ENCODE data around the gene LHPP. TPM values are rescaled to one million over a fixed set of nuclear protein-coding genes. Genes with fewer than 3 reads are reported as not detected.

Gene LHPP
- total and polyA plus RNA-seq, 10 of the 15 experiments (the other 5 are each of a cell fraction or from before 2014, with no cell fraction given) = 0.79 to 9.8 (median 6.7) TPM

- H3K9ac ChIP-seq (ENCODE audit: control insufficient read depth, insufficient read depth, low read length) = no peak overlapping the region
Measured at GRCh38 chr10:124538706-124539105, 77.1 kb downstream of the LHPP start.

More at GRCh38 chr10:124538706-124539105, 77.1 kb downstream of the LHPP start:
- Histone ChIP-seq H3K4me2 (ENCODE audit: control insufficient read depth, insufficient read depth) (no peak overlapping the region), H4K20me1 (ENCODE audit: control insufficient read depth, insufficient read depth) (no peaks in the 10 kb centered on the region), H3K27me3 (replicated peaks in 1 of 2; ENCODE audit: control insufficient read depth in 2 of 2, insufficient read depth in 2 of 2, low read length in 1 of 2) (no peaks in the 10 kb centered on the region; a peak in 1 of 4 replicates), H3K9me3 (replicated peaks; ENCODE audit: control insufficient read depth, insufficient read depth, low read length) (no peaks in the 10 kb centered on the region), H3K4me1 (ENCODE audit: control insufficient read depth, insufficient read depth, low read length) (peaks cover 3% of the 10 kb centered on the region; the same call in 1 of the 2 replicates), H3K27ac (ENCODE audit: control insufficient read depth, insufficient read depth) (no peak overlapping the region), H2AFZ (ENCODE audit: control insufficient read depth, low read depth, low read length) (no peak overlapping the region), H3K36me3 (ENCODE audit: control insufficient read depth in 2 of 2, insufficient read depth in 2 of 2, low read length in 1 of 2) (no peaks in the 10 kb centered on the region), H3K79me2 (ENCODE audit: control insufficient read depth, insufficient read depth, low read length) (no peaks in the 10 kb centered on the region), H3K4me3 (no peak overlapping the region)
- ChIA-PET RAD21 (ENCODE audit: unreplicated experiment) (interaction anchor here (0.7 to 6.1 kb wide), 9 partner anchors 15 to 288 kb away, joined by 3 to 67 read pairs (median 7); no protein-coding TSS in a partner anchor), CTCF (interaction anchor here (1.0 to 15.4 kb wide), 10 partner anchors 8 to 322 kb away, joined by 3 to 149 read pairs (median 4); partner anchors contain the start of gene FAM53B), POLR2A (no interaction called here), SMC1A (ENCODE audit: uncharacterized antibody, unreplicated experiment) (interaction anchor here (0.9 to 8.8 kb wide), 7 partner anchors 150 to 292 kb away, joined by 3 to 67 read pairs (median 13); no protein-coding TSS in a partner anchor)
- 57% methylated on average over 6 of the region's 6 CpGs for WGBS (ENCODE audit: insufficient coverage, insufficient replicate concordance, low lambda C conversion rate, missing lambda C conversion rate)
- TF ChIP-seq RFX5 (IDR thresholded peaks at IDR 0.05; ENCODE audit: low read depth, low read length) = no peak
- TF ChIP-seq MEF2B (IDR thresholded peaks at IDR 0.05; ENCODE audit: partially characterized antibody, poor library complexity, severe bottlenecking) = no peak
- no peak for TF ChIP-seq SP1 (IDR thresholded peaks at IDR 0.05; ENCODE audit: low read depth, low read length)
- TF ChIP-seq E2F4 (IDR thresholded peaks at IDR 0.05; ENCODE audit: low read depth, low read length) = no peak
- TF ChIP-seq RAD51 (IDR thresholded peaks at IDR 0.05) = no peak
- TF ChIP-seq ESRRA (IDR thresholded peaks at IDR 0.05; ENCODE audit: low read length) = no peak
- TF ChIP-seq FOXM1 (IDR thresholded peaks at IDR 0.05; ENCODE audit: low read depth, low read length) = no peak
- TF ChIP-seq BCLAF1 (IDR thresholded peaks at IDR 0.05) = no peak
- TF ChIP-seq ZNF274 (IDR thresholded peaks at IDR 0.05; ENCODE audit: insufficient read depth, insufficient read length) = no peak
- TF ChIP-seq JUND (IDR thresholded peaks at IDR 0.05; ENCODE audit: low read depth, low read length) = no peak
- TF ChIP-seq CBFB (IDR thresholded peaks at IDR 0.05; ENCODE audit: low read depth) = no peak
- no peak for TF ChIP-seq NFXL1 (IDR thresholded peaks at IDR 0.05; ENCODE audit: borderline replicate concordance)
- no peak for TF ChIP-seq ZNF217 (IDR thresholded peaks at IDR 0.05)
- no peak for TF ChIP-seq RAD21 (IDR thresholded peaks at IDR 0.05; ENCODE audit: insufficient read depth, low read depth, low read length)
- TF ChIP-seq IKZF1 (conservative IDR thresholded peaks at IDR 0.05) = no peak
- no peak for TF ChIP-seq ZBTB4 (CRISPR knock-in tag; IDR thresholded peaks at IDR 0.05)
- no peak for TF ChIP-seq MYC (IDR thresholded peaks at IDR 0.05; ENCODE audit: insufficient read depth, insufficient read length, insufficient replicate concordance, low read length, severe bottlenecking)
- in situ Hi-C loops (cut with MboI) (loop anchor here (5.0 kb wide), 1 partner anchor 204 kb away; the partner anchor contains the start of gene FAM53B), intact Hi-C loops (cut with micrococcal nuclease; ENCODE audit: unreplicated experiment) (no loop called here)
- BruUV-seq (replicated peaks) = no TSS peak
- ATAC-seq = no peak
- no peak for FAIRE-seq
- no peak for DNase-seq (ENCODE audit: low read depth, low spot score)
